Effector memory CD4-positive, alpha-beta T cell (primary cell): ENCODE measurements around the gene KRT8.

Experiments used
- DNase-seq, 3 donors: peaks; one replicate each; pipeline ENCODE4 v3.0.0-alpha.2; 2020
- H3K27ac ChIP-seq: 2 replicates; pipeline ENCODE4 v1.7.0; 2013; ENCODE audit warnings: mild to moderate bottlenecking, low read length, moderate library complexity; ENCODE audit not compliant: insufficient read depth, poor library complexity, severe bottlenecking
- H3K27me3 ChIP-seq: replicated peaks from 2 replicates; pipeline ENCODE4 v1.7.0; 2013; ENCODE audit warnings: mild to moderate bottlenecking, low read length; ENCODE audit not compliant: insufficient read depth, control insufficient read depth, poor library complexity, severe bottlenecking
- H3K36me3 ChIP-seq: 2 replicates; pipeline ENCODE4 v1.7.0; 2013; ENCODE audit warnings: mild to moderate bottlenecking, low read length, moderate library complexity; ENCODE audit not compliant: control insufficient read depth, insufficient read depth
- H3K4me1 ChIP-seq: 2 replicates; pipeline ENCODE4 v1.7.0; 2013; ENCODE audit warnings: low read length, mild to moderate bottlenecking; ENCODE audit not compliant: control insufficient read depth, insufficient read depth, poor library complexity, severe bottlenecking
- H3K4me3 ChIP-seq: 2 replicates; pipeline ENCODE4 v1.7.0; 2013; ENCODE audit warnings: low read length, low read depth, mild to moderate bottlenecking; ENCODE audit not compliant: insufficient read depth, poor library complexity, severe bottlenecking
- H3K9me3 ChIP-seq: 2 replicates; pipeline ENCODE4 v1.7.0; 2013; ENCODE audit warnings: mild to moderate bottlenecking, low read length, moderate library complexity; ENCODE audit not compliant: control insufficient read depth

Gene KRT8

DNA sequence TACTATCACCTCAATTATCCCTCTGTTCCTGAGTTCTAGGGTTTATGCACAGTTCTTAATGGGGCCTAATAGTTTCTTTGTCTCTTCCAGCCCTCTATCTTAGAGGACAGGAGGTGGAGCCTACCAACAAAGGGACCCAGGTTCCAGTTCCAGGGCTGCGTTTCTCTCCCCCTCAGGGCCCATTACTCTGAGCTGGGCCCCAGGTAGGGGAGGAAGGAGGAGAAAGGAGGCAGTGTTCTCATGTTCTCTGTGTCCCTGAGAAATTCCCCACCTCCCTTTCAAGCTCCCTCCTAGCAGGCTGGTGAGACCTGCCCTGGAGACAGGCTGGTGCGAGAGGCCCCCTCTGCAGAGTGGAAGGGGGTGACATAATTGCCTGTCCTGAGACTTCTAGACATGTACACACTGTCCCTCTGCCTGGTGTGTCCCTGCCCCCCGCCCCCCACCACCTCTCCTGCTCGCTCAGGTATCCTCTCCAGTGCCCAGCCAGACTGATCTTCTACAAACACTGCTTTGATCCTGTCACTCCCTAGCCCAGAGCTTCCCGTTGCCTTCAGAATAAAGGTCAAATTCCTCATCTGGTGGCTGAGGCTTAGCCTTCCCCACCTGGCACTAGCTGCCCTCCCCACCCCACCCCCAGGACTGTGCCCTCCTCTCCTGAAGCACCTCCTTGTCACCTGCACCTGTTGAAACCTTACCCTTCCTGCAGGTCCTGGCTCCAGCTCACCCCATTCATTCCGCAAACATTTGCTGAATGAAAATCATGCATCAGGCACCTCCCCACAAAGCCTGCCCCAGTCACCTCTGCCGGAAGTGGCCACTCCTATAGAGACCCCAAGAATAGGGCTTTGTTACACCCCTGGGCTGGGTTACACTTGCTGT lies 21.1 kb upstream of the KRT8 start:
- H3K9me3 ChIP-seq = no peaks in the 10 kb centered on the region
- H3K27ac ChIP-seq = no peak overlapping the region
- H3K4me1 ChIP-seq = no peaks in the 10 kb centered on the region
- H3K27me3 ChIP-seq = no peaks in the 10 kb centered on the region
- no peaks in the 10 kb centered on the region for H3K36me3 ChIP-seq
- DNase-seq = no peak
- H3K4me3 ChIP-seq = no peak overlapping the region

- Histone ChIP-seq H3K9me3 (no peaks in the 10 kb centered on the region), H3K4me3 (no peak overlapping the region), H3K27ac (no peak overlapping the region), H3K4me1 (no peaks in the 10 kb centered on the region), H3K36me3 (no peaks in the 10 kb centered on the region), H3K27me3 (no peaks in the 10 kb centered on the region)
- no peak for DNase-seq
These were observed 20.2 kb upstream of the KRT8 start for GRCh38 chr12:52924764-52925716.

DNA sequence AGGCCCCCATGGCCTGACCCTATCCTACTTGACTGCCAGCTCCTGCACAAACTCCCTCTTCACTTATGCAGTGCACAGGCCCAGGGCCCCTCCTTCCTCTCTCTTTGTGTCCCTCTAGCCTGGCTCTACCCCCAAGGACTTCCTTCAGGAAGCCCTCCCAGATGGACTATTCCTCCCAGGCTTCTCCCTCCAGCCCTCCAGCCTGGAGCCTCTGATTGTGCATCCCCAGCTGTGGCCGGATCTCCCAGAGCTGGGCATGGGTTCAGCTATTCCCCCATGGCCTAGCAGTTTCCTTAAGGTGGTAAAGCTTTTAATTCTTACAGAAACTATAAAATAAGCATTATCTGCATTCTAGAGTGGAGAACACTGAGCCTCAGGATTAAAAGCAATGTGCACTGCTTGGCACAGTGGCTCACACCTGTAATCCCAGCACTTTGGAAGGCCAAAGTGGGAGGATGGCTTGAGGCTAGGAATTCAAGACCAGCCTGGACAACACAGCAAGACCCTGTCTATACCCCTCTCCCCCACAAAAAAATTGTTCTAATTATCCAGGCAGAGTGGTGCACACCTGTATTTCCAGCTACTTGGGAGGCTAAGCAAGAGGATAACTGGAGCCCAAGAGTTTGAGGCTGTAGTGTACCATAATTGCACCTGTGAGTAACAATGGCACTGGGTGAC lies 16.8 kb upstream of the KRT8 start:
- DNase-seq = no peak
- no peaks in the 10 kb centered on the region for H3K27me3 ChIP-seq
- no peaks in the 10 kb centered on the region for H3K4me1 ChIP-seq
- H3K36me3 ChIP-seq = no peaks in the 10 kb centered on the region
- no peak overlapping the region for H3K4me3 ChIP-seq
- H3K9me3 ChIP-seq = no peaks in the 10 kb centered on the region
- H3K27ac ChIP-seq = no peak overlapping the region

DNA sequence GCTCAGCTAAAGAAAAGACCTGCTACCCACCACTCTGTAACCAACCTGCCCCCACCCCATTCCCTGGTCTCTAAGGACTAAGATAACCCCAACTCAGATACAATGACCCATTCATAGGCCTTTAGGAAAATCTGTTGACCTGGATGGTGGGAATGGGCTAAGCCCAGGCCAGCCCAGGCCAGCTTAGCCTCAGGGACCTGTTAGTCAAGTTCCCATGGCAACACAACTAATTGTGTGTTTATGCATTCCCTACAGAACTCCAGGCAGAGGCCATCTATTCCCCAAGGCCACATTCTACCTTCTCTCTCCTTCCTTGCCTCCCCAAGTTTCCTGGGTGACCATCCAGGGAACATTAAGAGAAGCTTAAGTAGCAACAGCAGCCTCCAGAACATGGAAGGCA lies 16.1 kb upstream of the KRT8 start:
- H3K36me3 ChIP-seq = no peaks in the 10 kb centered on the region
- no peak for DNase-seq
- no peaks in the 10 kb centered on the region for H3K27me3 ChIP-seq
- no peaks in the 10 kb centered on the region for H3K9me3 ChIP-seq
- H3K27ac ChIP-seq = no peak overlapping the region
- no peaks in the 10 kb centered on the region for H3K4me1 ChIP-seq
- no peak overlapping the region for H3K4me3 ChIP-seq

DNA sequence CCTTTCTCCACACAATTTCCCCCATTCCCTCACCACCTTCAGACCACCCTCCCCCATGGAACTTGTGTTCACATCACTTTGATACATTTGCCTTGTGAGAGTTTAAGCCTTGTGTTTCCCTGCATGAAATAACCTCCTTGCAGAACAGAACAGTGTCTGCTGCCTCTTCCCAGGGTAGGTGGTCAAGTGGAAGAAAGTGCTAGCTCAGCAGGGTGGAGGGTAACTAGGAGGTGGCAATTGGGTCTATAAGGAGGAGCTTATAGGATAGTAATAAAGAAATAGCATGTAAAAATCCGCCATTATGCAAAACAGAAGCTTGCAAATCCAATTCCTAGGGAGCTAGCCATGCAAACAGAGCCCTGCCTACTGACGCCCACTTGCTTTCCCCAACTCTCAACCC lies 13.9 kb upstream of the KRT8 start:
- Histone ChIP-seq H3K27me3 (no peaks in the 10 kb centered on the region), H3K4me1 (no peaks in the 10 kb centered on the region), H3K36me3 (no peaks in the 10 kb centered on the region), H3K9me3 (no peaks in the 10 kb centered on the region), H3K27ac (no peak overlapping the region), H3K4me3 (no peak overlapping the region)
- DNase-seq = no peak

- H3K4me3 ChIP-seq = no peak overlapping the region
- no peaks in the 10 kb centered on the region for H3K4me1 ChIP-seq
- no peaks in the 10 kb centered on the region for H3K36me3 ChIP-seq
- H3K27me3 ChIP-seq = no peaks in the 10 kb centered on the region
- DNase-seq = no peak
- H3K9me3 ChIP-seq = no peaks in the 10 kb centered on the region
- H3K27ac ChIP-seq = no peak overlapping the region
These were observed 13.5 kb upstream of the KRT8 start for GRCh38 chr12:52918351-52918750.

DNA sequence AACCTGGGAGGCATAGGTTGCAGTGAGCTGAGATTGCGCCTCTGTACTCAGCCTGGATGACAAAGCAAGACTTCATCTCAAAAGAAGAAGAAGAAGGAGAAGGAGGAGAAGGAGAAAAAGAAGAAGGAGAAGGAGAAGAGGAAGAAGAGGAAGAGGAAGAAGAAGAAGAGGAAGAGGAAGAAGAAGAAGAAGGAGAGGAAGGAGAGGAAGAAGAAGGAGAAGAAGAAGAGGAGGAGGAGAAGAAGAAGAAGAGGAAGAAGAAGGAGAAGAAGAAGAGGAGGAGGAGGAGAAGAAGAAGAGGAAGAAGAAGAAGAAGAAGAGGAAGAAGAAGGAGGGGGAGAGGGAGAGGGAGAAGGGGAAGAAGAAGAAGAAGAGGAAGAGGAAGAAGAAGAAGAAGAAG lies 12.9 kb upstream of the KRT8 start:
- Histone ChIP-seq H3K36me3 (no peaks in the 10 kb centered on the region), H3K4me3 (no peak overlapping the region), H3K27ac (no peak overlapping the region), H3K4me1 (no peaks in the 10 kb centered on the region), H3K27me3 (no peaks in the 10 kb centered on the region), H3K9me3 (no peaks in the 10 kb centered on the region)
- no peak for DNase-seq

GRCh38 chr12:52916216-52916615 lies 11.3 kb upstream of the KRT8 start:
- H3K9me3 ChIP-seq = no peaks in the 10 kb centered on the region
- DNase-seq = no peak
- no peak overlapping the region for H3K4me3 ChIP-seq
- no peaks in the 10 kb centered on the region for H3K27me3 ChIP-seq
- H3K36me3 ChIP-seq = no peaks in the 10 kb centered on the region
- H3K27ac ChIP-seq = no peak overlapping the region
- H3K4me1 ChIP-seq = no peaks in the 10 kb centered on the region

DNA sequence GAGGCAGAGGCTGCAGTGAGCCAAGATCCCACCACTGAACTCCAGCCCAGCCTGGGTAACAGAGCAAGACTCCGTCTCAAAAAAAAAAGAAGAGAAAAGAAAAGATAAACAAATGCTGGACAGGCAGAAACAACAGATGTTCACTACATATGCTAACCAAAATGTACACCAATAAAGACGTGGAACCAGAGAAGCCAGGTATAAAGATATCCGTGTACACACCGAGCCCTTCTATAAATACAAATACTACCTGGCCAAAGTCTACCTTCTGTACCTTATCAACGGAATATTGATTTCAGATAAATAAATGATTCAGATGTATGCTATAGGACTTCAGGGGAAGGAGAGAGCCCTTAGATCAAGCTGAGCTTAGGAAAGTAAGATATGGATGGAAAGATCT lies 10.8 kb upstream of the KRT8 start:
- no peak overlapping the region for H3K27ac ChIP-seq
- H3K4me1 ChIP-seq = no peaks in the 10 kb centered on the region
- H3K36me3 ChIP-seq = no peaks in the 10 kb centered on the region
- DNase-seq = no peak
- H3K27me3 ChIP-seq = no peaks in the 10 kb centered on the region
- H3K9me3 ChIP-seq = no peaks in the 10 kb centered on the region
- no peak overlapping the region for H3K4me3 ChIP-seq
